IMR-90 (cell line): ENCODE results near the gene POLR1E. TPM values are rescaled to one million over a fixed set of nuclear protein-coding genes. Genes with fewer than 3 reads are reported as not detected.

Source experiments
- ATAC-seq: fragments of 200-7000 bp; cut with Tn5 transposase; 2 replicates; pipeline ENCODE4 v1.9.1; 2020; ENCODE audit warnings: low read depth, mild to moderate bottlenecking, moderate library complexity
- BruUV-seq: library from RNA; stranded (reverse); fragments of 400-500 nt; replicated peaks from 2 replicates; lab custom pipeline; 2021; lab: Mats Ljungman, UMichigan
- CTCF ChIA-PET: fragments of 300-600 bp; formaldehyde crosslinking; extraction: SDS; loops from one replicate; lab custom pipeline; 2021; ENCODE audit warnings: antibody characterized with exemption; lab: Yijun Ruan, JAX
- POLR2A ChIA-PET: fragments of 300-600 bp; sonication (Branson Sonifier 250); formaldehyde crosslinking; loops from one replicate; lab custom pipeline; 2022; ENCODE audit warnings: antibody characterized with exemption; ENCODE audit not compliant: unreplicated experiment; lab: Charles Lee
- DNase-seq: peaks from one replicate; pipeline ENCODE4 v3.0.0; 2013
- H2AFZ ChIP-seq: replicated peaks from 2 replicates; pipeline ENCODE3; 2013; ENCODE audit warnings: low read length, mild to moderate bottlenecking; ENCODE audit not compliant: poor library complexity
- H2AK5ac ChIP-seq: 2 replicates; pipeline ENCODE4 v1.6.1; 2013; ENCODE audit warnings: low read depth, low read length, inconsistent platforms
- H2AK9ac ChIP-seq: replicated peaks from 2 replicates; pipeline ENCODE3; 2013; ENCODE audit warnings: mild to moderate bottlenecking, low read depth, low read length, moderate library complexity; ENCODE audit not compliant: poor library complexity
- H2BK120ac ChIP-seq: 2 replicates; pipeline ENCODE4 v1.6.1; 2013; ENCODE audit warnings: low read depth, low read length, inconsistent platforms
- H2BK15ac ChIP-seq: 3 replicates; pipeline ENCODE4 v1.6.1; 2013; ENCODE audit warnings: low read depth, low read length, inconsistent platforms
- H2BK20ac ChIP-seq: 2 replicates; pipeline ENCODE4 v1.6.1; 2013; ENCODE audit warnings: low read depth, mild to moderate bottlenecking, inconsistent platforms, low read length, moderate library complexity
- H2BK5ac ChIP-seq: 2 replicates; pipeline ENCODE4 v1.6.1; 2013; ENCODE audit warnings: mild to moderate bottlenecking, low read depth, low read length, inconsistent platforms; ENCODE audit not compliant: poor library complexity, severe bottlenecking
- H3K14ac ChIP-seq: replicated peaks from 2 replicates; pipeline ENCODE4 v1.6.1; 2013; ENCODE audit warnings: low read depth, low read length, inconsistent platforms
- H3K18ac ChIP-seq: 2 replicates; pipeline ENCODE4 v1.6.1; 2013; ENCODE audit warnings: low read depth, low read length, control low read depth
- H3K23ac ChIP-seq: 2 replicates; pipeline ENCODE4 v1.6.1; 2013; ENCODE audit warnings: low read depth, low read length, inconsistent platforms
- H3K27ac ChIP-seq: 2 replicates; pipeline ENCODE4 v1.5.1; 2013; ENCODE audit warnings: mild to moderate bottlenecking, control low read depth, low read length; ENCODE audit not compliant: insufficient read depth
- H3K27me3 ChIP-seq: 2 replicates; pipeline ENCODE4 v1.6.1; 2013; ENCODE audit warnings: low read length; ENCODE audit not compliant: control insufficient read depth, insufficient read depth
- H3K36me3 ChIP-seq: 2 replicates; pipeline ENCODE4 v1.6.1; 2013; ENCODE audit warnings: low read length, mixed read lengths; ENCODE audit not compliant: control insufficient read depth, insufficient read depth
- H3K4ac ChIP-seq: 2 replicates; pipeline ENCODE4 v1.6.1; 2013; ENCODE audit warnings: low read depth, low read length, inconsistent platforms
- H3K4me1 ChIP-seq: 2 replicates; pipeline ENCODE4 v1.6.1; 2013; ENCODE audit warnings: low read length, mixed read lengths; ENCODE audit not compliant: control insufficient read depth, insufficient read depth
- H3K4me2 ChIP-seq: 2 replicates; pipeline ENCODE4 v1.6.1; 2013; ENCODE audit warnings: low read depth, mild to moderate bottlenecking, control low read depth, low read length, moderate library complexity
- H3K4me3 ChIP-seq: 2 replicates; pipeline ENCODE4 v1.5.1; 2013; ENCODE audit warnings: low read depth, mild to moderate bottlenecking, control low read depth, low read length, moderate library complexity; ENCODE audit not compliant: insufficient read depth
- H3K56ac ChIP-seq: 2 replicates; pipeline ENCODE4 v1.6.1; 2013; ENCODE audit warnings: low read length, inconsistent platforms; ENCODE audit not compliant: insufficient read depth; ENCODE audit errors: extremely low read depth
- H3K79me1 ChIP-seq, 2 experiments: 2 replicates each; pipeline ENCODE4 v1.6.1; 2013; ENCODE audit warnings: low read length in 2 of 2, inconsistent platforms in 1 of 2, low read depth in 1 of 2
- H3K9ac ChIP-seq: 2 replicates; pipeline ENCODE4 v1.6.1; 2013; ENCODE audit warnings: low read depth, low read length, control low read depth
- H3K9me1 ChIP-seq: 2 replicates; pipeline ENCODE4 v1.6.1; 2013; ENCODE audit warnings: low read length, inconsistent platforms; ENCODE audit not compliant: insufficient read depth
- H3K9me3 ChIP-seq: 2 replicates; pipeline ENCODE4 v1.6.1; 2013; ENCODE audit warnings: low read length; ENCODE audit not compliant: control insufficient read depth, insufficient read depth
- H4K20me1 ChIP-seq: 2 replicates; pipeline ENCODE4 v1.6.1; 2013; ENCODE audit warnings: low read length, inconsistent platforms; ENCODE audit not compliant: insufficient read depth
- H4K5ac ChIP-seq: 2 replicates; pipeline ENCODE4 v1.6.1; 2013; ENCODE audit warnings: mild to moderate bottlenecking, low read depth, low read length, control low read depth
- H4K8ac ChIP-seq, 2 experiments: 2 replicates each; pipeline ENCODE4 v1.6.1; 2013; ENCODE audit warnings: low read depth in 2 of 2, low read length in 2 of 2, control low read depth in 1 of 2, inconsistent platforms in 1 of 2
- H4K91ac ChIP-seq: 2 replicates; pipeline ENCODE4 v1.6.1; 2013; ENCODE audit warnings: low read depth, low read length, inconsistent platforms; ENCODE audit not compliant: insufficient read depth
- BHLHE40 ChIP-seq: fragments of 150-350 bp; IDR thresholded peaks from 2 replicates; pipeline ENCODE4 v1.6.1; 2016; ENCODE audit warnings: mild to moderate bottlenecking, low read depth, low read length
- CTCF ChIP-seq: conservative IDR thresholded peaks from 2 replicates; pipeline ENCODE4 v1.5.1; 2012; ENCODE audit warnings: mild to moderate bottlenecking, low read depth, low read length, improper control_type of control experiment
- FOS ChIP-seq: fragments of 150-350 bp; IDR thresholded peaks from 2 replicates; pipeline ENCODE4 v1.6.1; 2016; ENCODE audit warnings: low read depth, low read length
- MAFK ChIP-seq: IDR thresholded peaks from 2 replicates; pipeline ENCODE4 v1.6.1; 2012; ENCODE audit warnings: low read depth, low read length, improper control_type of control experiment
- NFE2L2 ChIP-seq: fragments of 150-350 bp; IDR thresholded peaks from 2 replicates; pipeline ENCODE4 v1.6.1; 2016; ENCODE audit warnings: low read depth, mild to moderate bottlenecking, low read length
- RCOR1 ChIP-seq: IDR thresholded peaks from 2 replicates; pipeline ENCODE4 v1.6.1; 2012; ENCODE audit warnings: mild to moderate bottlenecking, low read length, improper control_type of control experiment; ENCODE audit not compliant: insufficient replicate concordance
- RFX5 ChIP-seq: IDR thresholded peaks from 2 replicates; pipeline ENCODE4 v1.8.0; 2012; ENCODE audit warnings: low read depth, mild to moderate bottlenecking, low read length, moderate library complexity
- SMC3 ChIP-seq: fragments of 150-350 bp; IDR thresholded peaks from 2 replicates; pipeline ENCODE4 v1.6.1; 2016; ENCODE audit warnings: low read depth, mild to moderate bottlenecking, antibody characterized with exemption, low read length, moderate library complexity
- WGBS, 2 experiments: methylation state at CpG; one replicate each; pipeline versions ENCODE4 v1.1.5 to v1.1.7; 2013; ENCODE audit warnings: missing lambda C conversion rate in 2 of 2; ENCODE audit not compliant: insufficient read length in 1 of 2; ENCODE audit errors: extremely low coverage in 2 of 2; 5-methylcytosine and 5-hydroxymethylcytosine counted together
- dilution Hi-C: fragments of 300-500 bp; cut with HindIII; formaldehyde crosslinking; loops from one replicate; pipeline ENCODE4 v1.14.3; 2018; ENCODE audit warnings: low sequenced_read_pairs; ENCODE audit not compliant: unreplicated experiment
- in situ Hi-C: fragments of 300-500 bp; cut with MboI; formaldehyde crosslinking; loops from 3 replicates; pipeline ENCODE4 v1.14.3; 2019; ENCODE audit warnings: low sequenced_read_pairs, inconsistent platforms, mixed read lengths
- intact Hi-C: fragments of 100-400 bp; cut with micrococcal nuclease; formaldehyde crosslinking; loops from 2 replicates; pipeline ENCODE4 v1.10.0; 2022
- polyA plus RNA-seq, 3 experiments: library from polyadenylated mRNA; depleted of rRNA; stranded (reverse); fragments of >200 nt; gene quantifications; 2 replicates each; pipeline ENCODE4 v1.2.3, GENCODE V29; 2012; ENCODE audit warnings: low replicate concordance in 1 of 3
- total RNA-seq: library from RNA; depleted of rRNA; stranded (reverse); fragments of >200 nt; gene quantifications from 2 replicates; pipeline ENCODE4 v1.2.3, GENCODE V29; 2012
- TF ChIP-seq, protein P1 (sequence below): fragments of 150-350 bp; IDR thresholded peaks from 2 replicates; pipeline ENCODE4 v1.6.1; 2016; ENCODE audit warnings: low read depth, mild to moderate bottlenecking, low read length, moderate library complexity, borderline replicate concordance
- TF ChIP-seq, protein P2 (sequence below): fragments of 150-350 bp; IDR thresholded peaks from 2 replicates; pipeline ENCODE4 v1.6.1; 2017; ENCODE audit warnings: mild to moderate bottlenecking, antibody characterized with exemption, low read length, low read depth

POLR1E gene
- total and polyA plus RNA-seq, 2 of the 4 experiments (the other 2 are of a cell fraction): 48.0 to 71.9 TPM

- Histone ChIP-seq H4K5ac (no peak overlapping the region), H3K9me1 (peaks cover 4% of the 10 kb centered on the region), H3K27me3 (no peaks in the 10 kb centered on the region), H2BK15ac (no peak overlapping the region), H3K9me3 (no peaks in the 10 kb centered on the region), H2AFZ (no peak overlapping the region), H2BK5ac (no peak overlapping the region), H2BK120ac (no peak overlapping the region), H3K36me3 (peaks cover 59% of the 10 kb centered on the region), H2BK20ac (no peak overlapping the region), H3K4me3 (no peak overlapping the region), H3K4me1 (no peaks in the 10 kb centered on the region), H2AK5ac (no peak overlapping the region), H3K4me2 (no peak overlapping the region), H4K20me1 (no peaks in the 10 kb centered on the region; the same call in 1 of the 2 replicates), H3K23ac (no peak overlapping the region), H3K14ac (no peak overlapping the region), H2AK9ac (no peak overlapping the region), H3K56ac (no peak overlapping the region), H4K8ac (no peak overlapping the region), H3K9ac (no peak overlapping the region), H3K18ac (no peak overlapping the region), H3K4ac (no peak overlapping the region), H4K91ac (no peak overlapping the region), H3K27ac (no peak overlapping the region), H3K79me1 (peaks cover 20 to 22% of the 10 kb centered on the region in 2 experiments)
- ATAC-seq: 0 out of 2 replicates have a peak, but pooled peaks have one; percentile 21
- CTCF ChIA-PET: no interaction called here
- in situ Hi-C loops (loop anchor here (25.0 kb wide), 2 partner anchors 567 to 867 kb away; partner anchors contain the start of gene SHB), dilution Hi-C loops (no loop called here), intact Hi-C loops (no loop called here)
- DNase-seq: no peak
- TF ChIP-seq RFX5 (no peak), MAFK (no peak), SMC3 (no peak), CTCF (no peak), FOS (no peak), BHLHE40 (no peak), NFE2L2 (no peak), RCOR1 (no peak)
- TF ChIP-seq, protein P1, sequence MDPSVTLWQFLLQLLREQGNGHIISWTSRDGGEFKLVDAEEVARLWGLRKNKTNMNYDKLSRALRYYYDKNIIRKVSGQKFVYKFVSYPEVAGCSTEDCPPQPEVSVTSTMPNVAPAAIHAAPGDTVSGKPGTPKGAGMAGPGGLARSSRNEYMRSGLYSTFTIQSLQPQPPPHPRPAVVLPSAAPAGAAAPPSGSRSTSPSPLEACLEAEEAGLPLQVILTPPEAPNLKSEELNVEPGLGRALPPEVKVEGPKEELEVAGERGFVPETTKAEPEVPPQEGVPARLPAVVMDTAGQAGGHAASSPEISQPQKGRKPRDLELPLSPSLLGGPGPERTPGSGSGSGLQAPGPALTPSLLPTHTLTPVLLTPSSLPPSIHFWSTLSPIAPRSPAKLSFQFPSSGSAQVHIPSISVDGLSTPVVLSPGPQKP: no peak
- TF ChIP-seq, protein P2, sequence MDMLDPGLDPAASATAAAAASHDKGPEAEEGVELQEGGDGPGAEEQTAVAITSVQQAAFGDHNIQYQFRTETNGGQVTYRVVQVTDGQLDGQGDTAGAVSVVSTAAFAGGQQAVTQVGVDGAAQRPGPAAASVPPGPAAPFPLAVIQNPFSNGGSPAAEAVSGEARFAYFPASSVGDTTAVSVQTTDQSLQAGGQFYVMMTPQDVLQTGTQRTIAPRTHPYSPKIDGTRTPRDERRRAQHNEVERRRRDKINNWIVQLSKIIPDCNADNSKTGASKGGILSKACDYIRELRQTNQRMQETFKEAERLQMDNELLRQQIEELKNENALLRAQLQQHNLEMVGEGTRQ: no peak
- BruUV-seq: no TSS peak
- WGBS, 2 experiments: no CpG with 5 or more reads among the region's 5 CpGs
- POLR2A ChIA-PET: interaction anchor here (1.1 kb wide), 1 partner anchor 9 kb away, joined by 3 read pairs; no protein-coding TSS in a partner anchor
Observed at GRCh38 chr9:37495571-37495970, 9.8 kb downstream of the POLR1E start.
